GM23338 (cell line): Measurements from ENCODE around the gene NLGN1. TPM values are rescaled to one million over a fixed set of nuclear protein-coding genes. Genes with fewer than 3 reads are reported as not detected.

Experiments
- ATAC-seq: fragments of 200-7000 bp; cut with Tn5 transposase; 3 replicates; pipeline ENCODE4 v1.9.1; 2020
- DNase-seq: peaks from one replicate; pipeline ENCODE4 v3.0.0-alpha.2; 2015; ENCODE audit warnings: low spot score
- H2AFZ ChIP-seq: fragments of 200-600 bp; sonication (generic); 2 replicates; pipeline ENCODE4 v1.8.0; 2016; ENCODE audit warnings: antibody characterized with exemption, mild to moderate bottlenecking, moderate library complexity
- H3F3A ChIP-seq: fragments of 200-600 bp; sonication (generic); replicated peaks from 2 replicates; pipeline ENCODE4 v1.8.0; 2017; ENCODE audit warnings: antibody characterized with exemption, mixed run types, low read depth
- H3K27ac ChIP-seq: fragments of 200-600 bp; sonication (generic); 2 replicates; pipeline ENCODE4 v1.6.1; 2016; ENCODE audit warnings: low read depth
- H3K27me3 ChIP-seq: fragments of 200-600 bp; sonication (generic); 2 replicates; pipeline ENCODE4 v1.8.0; 2016; ENCODE audit warnings: mild to moderate bottlenecking, mixed run types, moderate library complexity; ENCODE audit not compliant: insufficient read depth
- H3K36me3 ChIP-seq: fragments of 200-600 bp; sonication (generic); 2 replicates; pipeline ENCODE4 v1.8.0; 2016; ENCODE audit warnings: mild to moderate bottlenecking; ENCODE audit not compliant: insufficient read depth
- H3K4me1 ChIP-seq: fragments of 200-600 bp; sonication (generic); 2 replicates; pipeline ENCODE4 v1.8.0; 2016; ENCODE audit warnings: mild to moderate bottlenecking, moderate library complexity; ENCODE audit not compliant: insufficient read depth
- H3K4me2 ChIP-seq: fragments of 200-600 bp; sonication (generic); 2 replicates; pipeline ENCODE4 v1.7.1; 2017; ENCODE audit warnings: mixed run types
- H3K4me3 ChIP-seq: fragments of 200-600 bp; sonication (generic); 2 replicates; pipeline ENCODE4 v1.6.1; 2016; ENCODE audit warnings: mixed run types
- H3K79me2 ChIP-seq: fragments of 200-600 bp; sonication (generic); replicated peaks from 2 replicates; pipeline ENCODE4 v1.8.0; 2017; ENCODE audit warnings: mild to moderate bottlenecking; ENCODE audit not compliant: insufficient read depth
- H3K9me2 ChIP-seq: fragments of 200-600 bp; sonication (generic); 2 replicates; pipeline ENCODE4 v1.8.0; 2017; ENCODE audit not compliant: insufficient read depth
- H4K20me1 ChIP-seq: fragments of 200-600 bp; sonication (generic); replicated peaks from 2 replicates; pipeline ENCODE4 v1.8.0; 2017; ENCODE audit warnings: mild to moderate bottlenecking; ENCODE audit not compliant: insufficient read depth
- H3K27ac Mint-ChIP-seq: 2 replicates; pipeline ENCODE4 v1.8.0; 2020; ENCODE audit warnings: inconsistent platforms, mild to moderate bottlenecking, moderate library complexity, mixed read lengths
- H3K27me3 Mint-ChIP-seq: 3 replicates; pipeline ENCODE4 v1.8.0; 2022; ENCODE audit warnings: low read depth, mild to moderate bottlenecking, moderate library complexity, mixed read lengths, inconsistent platforms; ENCODE audit not compliant: insufficient read depth, poor library complexity
- H3K36me3 Mint-ChIP-seq: 3 replicates; pipeline ENCODE4 v1.8.0; 2021; ENCODE audit warnings: low read depth, mild to moderate bottlenecking, inconsistent platforms, moderate library complexity, mixed read lengths
- H3K4me1 Mint-ChIP-seq: 3 replicates; pipeline ENCODE4 v1.8.0; 2020; ENCODE audit warnings: mild to moderate bottlenecking, inconsistent platforms, mixed read lengths
- H3K4me3 Mint-ChIP-seq: 3 replicates; pipeline ENCODE4 v1.8.0; 2021; ENCODE audit warnings: moderate library complexity, mild to moderate bottlenecking, inconsistent platforms, mixed read lengths
- H3K9me3 Mint-ChIP-seq: 3 replicates; pipeline ENCODE4 v1.8.0; 2020; ENCODE audit warnings: moderate library complexity, mild to moderate bottlenecking, inconsistent platforms, mixed read lengths
- CREB1 ChIP-seq: fragments of 250-450 bp; sonication (Bioruptor Pico); IDR thresholded peaks from 2 replicates; pipeline ENCODE4 v1.5.0; 2020; ENCODE audit warnings: low read depth, mild to moderate bottlenecking, moderate library complexity
- ETS1 ChIP-seq: IDR thresholded peaks from 2 replicates; pipeline ENCODE4 v1.6.1; 2016; ENCODE audit warnings: antibody characterized with exemption
- EZH2 ChIP-seq: fragments of 200-600 bp; sonication (generic); IDR thresholded peaks from one replicate; pipeline ENCODE4 v1.8.0; 2017; ENCODE audit warnings: antibody characterized with exemption, mild to moderate bottlenecking, low read depth; ENCODE audit not compliant: unreplicated experiment
- EZH2phosphoT487 ChIP-seq: fragments of 200-600 bp; sonication (generic); IDR thresholded peaks from one replicate; pipeline ENCODE4 v1.8.1; 2018; ENCODE audit warnings: antibody characterized with exemption; ENCODE audit not compliant: unreplicated experiment
- JUNB ChIP-seq: IDR thresholded peaks from one replicate; pipeline ENCODE4 v1.6.1; 2016; ENCODE audit warnings: antibody characterized with exemption; ENCODE audit not compliant: unreplicated experiment
- NANOG ChIP-seq: IDR thresholded peaks from 2 replicates; pipeline ENCODE4 v1.6.1; 2016; ENCODE audit warnings: antibody characterized with exemption, borderline replicate concordance
- POLR2AphosphoS5 ChIP-seq: IDR thresholded peaks from 2 replicates; pipeline ENCODE4 v1.6.1; 2016; ENCODE audit warnings: antibody characterized with exemption, low read depth
- REST ChIP-seq: IDR thresholded peaks from one replicate; pipeline ENCODE4 v1.6.1; 2018; ENCODE audit warnings: antibody characterized with exemption; ENCODE audit not compliant: unreplicated experiment
- STAT1 ChIP-seq: IDR thresholded peaks from one replicate; pipeline ENCODE4 v1.6.1; 2016; ENCODE audit warnings: antibody characterized with exemption; ENCODE audit not compliant: unreplicated experiment
- ZNF114 ChIP-seq: fragments of 250-450 bp; sonication (Bioruptor Pico); IDR thresholded peaks from 2 replicates; pipeline ENCODE4 v1.5.0; 2020; ENCODE audit warnings: mild to moderate bottlenecking, moderate library complexity
- ZNF331 ChIP-seq: fragments of 250-450 bp; sonication (Bioruptor Pico); IDR thresholded peaks from 2 replicates; pipeline ENCODE4 v1.5.0; 2020; ENCODE audit warnings: low read depth, mild to moderate bottlenecking, moderate library complexity
- polyA plus RNA-seq: library from polyadenylated mRNA; unstranded; fragments of >200 nt; fragmentation: Nextera tagmentation; extraction: Ambion mirVana; gene quantifications from 2 replicates; pipeline ENCODE4 v1.2.1, GENCODE V29; 2016
- total RNA-seq: library from RNA; depleted of rRNA; stranded (reverse); fragments of >200 nt; shearing (Covaris generic); gene quantifications from 2 replicates; pipeline ENCODE4 v1.2.3, GENCODE V29; 2014
- TF ChIP-seq, protein P1 (sequence below), 2 experiments: fragments of 200-600 bp in 1 of 2; sonication (generic) in 1 of 2; conservative IDR thresholded peaks; 2 replicates each; pipeline versions ENCODE4 v1.5.1 to v1.6.1; 2016 to 2017; ENCODE audit warnings: antibody characterized with exemption in 2 of 2, low read depth in 2 of 2, mild to moderate bottlenecking in 2 of 2, moderate library complexity in 1 of 2

The NLGN1 gene
- total and polyA plus RNA-seq, 2 experiments from 2014 or later = 6.5 to 18.6 TPM

GRCh38 chr3:173737167-173737808 is 339.7 kb downstream of the NLGN1 start (continued):
- TF ChIP-seq REST (no peak), ZNF114 (CRISPR knock-in tag) (no peak), EZH2 (no peak), POLR2AphosphoS5 (no peak), JUNB (no peak), STAT1 (no peak), ZNF331 (CRISPR knock-in tag) (no peak), ETS1 (no peak), CREB1 (CRISPR knock-in tag) (no peak), NANOG (no peak), EZH2phosphoT487 (no peak)
- TF ChIP-seq, protein P1, sequence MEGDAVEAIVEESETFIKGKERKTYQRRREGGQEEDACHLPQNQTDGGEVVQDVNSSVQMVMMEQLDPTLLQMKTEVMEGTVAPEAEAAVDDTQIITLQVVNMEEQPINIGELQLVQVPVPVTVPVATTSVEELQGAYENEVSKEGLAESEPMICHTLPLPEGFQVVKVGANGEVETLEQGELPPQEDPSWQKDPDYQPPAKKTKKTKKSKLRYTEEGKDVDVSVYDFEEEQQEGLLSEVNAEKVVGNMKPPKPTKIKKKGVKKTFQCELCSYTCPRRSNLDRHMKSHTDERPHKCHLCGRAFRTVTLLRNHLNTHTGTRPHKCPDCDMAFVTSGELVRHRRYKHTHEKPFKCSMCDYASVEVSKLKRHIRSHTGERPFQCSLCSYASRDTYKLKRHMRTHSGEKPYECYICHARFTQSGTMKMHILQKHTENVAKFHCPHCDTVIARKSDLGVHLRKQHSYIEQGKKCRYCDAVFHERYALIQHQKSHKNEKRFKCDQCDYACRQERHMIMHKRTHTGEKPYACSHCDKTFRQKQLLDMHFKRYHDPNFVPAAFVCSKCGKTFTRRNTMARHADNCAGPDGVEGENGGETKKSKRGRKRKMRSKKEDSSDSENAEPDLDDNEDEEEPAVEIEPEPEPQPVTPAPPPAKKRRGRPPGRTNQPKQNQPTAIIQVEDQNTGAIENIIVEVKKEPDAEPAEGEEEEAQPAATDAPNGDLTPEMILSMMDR (conservative IDR thresholded peaks at IDR 0.05; ENCODE audit: low read depth in 2 of 2) = no peak

GRCh38 chr3:173739726-173740125 is 342.2 kb downstream of the NLGN1 start:
- Mint-ChIP-seq H3K4me1 (peaks cover 28% of the 10 kb centered on the region), H3K27me3 (no peaks in the 10 kb centered on the region), H3K27ac (no peak overlapping the region), H3K36me3 (peaks cover 6% of the 10 kb centered on the region; the same call in 2 of the 3 replicates), H3K4me3 (no peak overlapping the region), H3K9me3 (peaks cover 3% of the 10 kb centered on the region; the same call in 1 of the 3 replicates)
- Histone ChIP-seq H3K4me3 (no peak overlapping the region), H2AFZ (no peak overlapping the region), H3F3A (no peaks in the 10 kb centered on the region), H3K36me3 (no peaks in the 10 kb centered on the region), H4K20me1 (no peaks in the 10 kb centered on the region), H3K27ac (no peak overlapping the region), H3K4me1 (peaks cover 27% of the 10 kb centered on the region; the same call in 1 of the 2 replicates), H3K79me2 (no peaks in the 10 kb centered on the region), H3K4me2 (peak overlapping the region; percentile 39), H3K9me2 (peaks cover 8% of the 10 kb centered on the region), H3K27me3 (no peaks in the 10 kb centered on the region)
- DNase-seq (peak; percentile 39), ATAC-seq (no peak)
- TF ChIP-seq REST = no peak
- TF ChIP-seq ZNF331 (CRISPR knock-in tag) = no peak
